ENCODE data around the gene BACH2.

The BACH2 gene

DNA sequence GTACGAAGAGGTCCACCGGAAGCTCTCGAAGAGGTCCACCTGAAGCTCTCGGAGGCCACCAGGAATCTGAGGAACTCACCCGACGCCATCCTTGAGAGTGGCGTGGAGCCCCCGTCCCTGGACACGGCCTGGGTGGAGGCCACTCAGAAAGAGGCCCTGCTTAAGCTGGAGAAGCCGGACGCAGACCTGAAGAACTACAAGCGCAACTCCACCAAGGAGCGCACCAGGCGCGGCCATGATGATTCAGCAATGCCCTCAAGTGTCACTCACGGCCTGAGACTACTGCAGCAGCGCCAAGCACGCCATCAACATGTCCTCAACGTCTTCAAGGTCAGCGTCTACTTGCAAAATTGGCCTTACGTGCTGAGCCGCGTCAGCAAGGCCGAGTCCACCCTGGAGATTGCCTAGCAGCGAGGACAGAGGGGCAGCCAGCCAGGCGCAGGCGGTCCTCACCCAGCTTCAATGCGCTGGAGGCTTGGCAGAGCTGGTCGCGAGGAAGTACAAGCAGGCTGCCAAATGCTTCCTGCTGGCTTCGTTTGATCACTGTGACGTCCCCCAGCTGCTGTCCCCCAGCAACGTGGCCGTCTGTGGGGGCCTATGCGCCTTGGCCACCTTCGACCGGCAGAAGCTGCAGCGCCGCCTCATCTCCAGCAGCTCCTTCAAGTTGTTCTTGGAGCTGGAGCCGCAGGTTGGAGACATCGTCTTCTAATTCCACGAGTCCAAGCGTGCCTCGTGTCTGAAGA is 410.1 kb downstream of the BACH2 start:
- DNase-seq (ENCODE audit: low read depth) = no peak
- no peak overlapping the region for H3K4me3 ChIP-seq (ENCODE audit: control insufficient read depth, low read depth, low read length)
- TF ChIP-seq, protein P1, sequence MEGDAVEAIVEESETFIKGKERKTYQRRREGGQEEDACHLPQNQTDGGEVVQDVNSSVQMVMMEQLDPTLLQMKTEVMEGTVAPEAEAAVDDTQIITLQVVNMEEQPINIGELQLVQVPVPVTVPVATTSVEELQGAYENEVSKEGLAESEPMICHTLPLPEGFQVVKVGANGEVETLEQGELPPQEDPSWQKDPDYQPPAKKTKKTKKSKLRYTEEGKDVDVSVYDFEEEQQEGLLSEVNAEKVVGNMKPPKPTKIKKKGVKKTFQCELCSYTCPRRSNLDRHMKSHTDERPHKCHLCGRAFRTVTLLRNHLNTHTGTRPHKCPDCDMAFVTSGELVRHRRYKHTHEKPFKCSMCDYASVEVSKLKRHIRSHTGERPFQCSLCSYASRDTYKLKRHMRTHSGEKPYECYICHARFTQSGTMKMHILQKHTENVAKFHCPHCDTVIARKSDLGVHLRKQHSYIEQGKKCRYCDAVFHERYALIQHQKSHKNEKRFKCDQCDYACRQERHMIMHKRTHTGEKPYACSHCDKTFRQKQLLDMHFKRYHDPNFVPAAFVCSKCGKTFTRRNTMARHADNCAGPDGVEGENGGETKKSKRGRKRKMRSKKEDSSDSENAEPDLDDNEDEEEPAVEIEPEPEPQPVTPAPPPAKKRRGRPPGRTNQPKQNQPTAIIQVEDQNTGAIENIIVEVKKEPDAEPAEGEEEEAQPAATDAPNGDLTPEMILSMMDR (conservative IDR thresholded peaks at IDR 0.05; ENCODE audit: control insufficient read depth, insufficient read depth, low read depth, low read length) = no peak
